HG03571 (cell line): ENCODE measurements around the gene SPACA1.
"Not testable (repeated sequence)": the region's sequence is repeated elsewhere in the genome, so short reads cannot be mapped to it uniquely, and the experiment has no call there.

ENCODE experiments used
- ATAC-seq: cut with Tn5 transposase; IDR thresholded peaks from one replicate; pipeline ENCODE4 v1.9.1; 2021; ENCODE audit not compliant: unreplicated experiment

The SPACA1 gene, protein sequence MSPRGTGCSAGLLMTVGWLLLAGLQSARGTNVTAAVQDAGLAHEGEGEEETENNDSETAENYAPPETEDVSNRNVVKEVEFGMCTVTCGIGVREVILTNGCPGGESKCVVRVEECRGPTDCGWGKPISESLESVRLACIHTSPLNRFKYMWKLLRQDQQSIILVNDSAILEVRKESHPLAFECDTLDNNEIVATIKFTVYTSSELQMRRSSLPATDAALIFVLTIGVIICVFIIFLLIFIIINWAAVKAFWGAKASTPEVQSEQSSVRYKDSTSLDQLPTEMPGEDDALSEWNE

DNA sequence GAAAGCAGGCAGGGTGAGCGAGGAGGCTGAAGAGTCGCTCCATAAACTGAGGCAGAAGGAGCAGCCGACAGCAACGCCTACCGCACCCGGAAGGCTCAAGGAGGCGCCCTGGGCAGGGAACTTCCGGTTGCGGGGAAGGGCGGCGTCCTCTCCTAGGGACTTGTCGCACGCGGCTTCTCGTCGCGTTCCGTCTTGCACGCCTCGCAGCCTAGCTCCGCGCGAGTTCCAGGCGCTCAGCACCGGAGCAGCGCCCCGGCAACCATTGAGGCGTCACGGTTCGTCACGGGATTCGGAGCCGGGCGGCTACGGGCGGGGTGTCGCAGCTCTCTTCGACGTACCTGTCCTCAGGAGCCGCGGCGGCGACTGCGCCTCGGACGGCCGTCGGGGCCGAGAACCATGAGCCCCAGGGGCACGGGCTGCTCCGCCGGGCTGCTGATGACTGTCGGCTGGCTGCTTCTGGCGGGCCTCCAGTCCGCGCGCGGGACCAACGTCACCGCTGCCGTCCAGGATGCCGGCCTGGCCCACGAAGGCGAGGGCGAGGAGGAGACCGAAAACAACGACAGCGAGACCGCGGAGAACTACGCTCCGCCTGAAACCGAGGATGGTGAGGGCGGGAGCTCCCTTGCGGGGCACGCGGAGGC is at the start of gene SPACA1:
Gene SPACA1 (plus strand): TSS at position 332 of the 641 bp plus-strand sequence. CDS start 65 bp downstream, at position 397.
- ATAC-seq: no peak

DNA sequence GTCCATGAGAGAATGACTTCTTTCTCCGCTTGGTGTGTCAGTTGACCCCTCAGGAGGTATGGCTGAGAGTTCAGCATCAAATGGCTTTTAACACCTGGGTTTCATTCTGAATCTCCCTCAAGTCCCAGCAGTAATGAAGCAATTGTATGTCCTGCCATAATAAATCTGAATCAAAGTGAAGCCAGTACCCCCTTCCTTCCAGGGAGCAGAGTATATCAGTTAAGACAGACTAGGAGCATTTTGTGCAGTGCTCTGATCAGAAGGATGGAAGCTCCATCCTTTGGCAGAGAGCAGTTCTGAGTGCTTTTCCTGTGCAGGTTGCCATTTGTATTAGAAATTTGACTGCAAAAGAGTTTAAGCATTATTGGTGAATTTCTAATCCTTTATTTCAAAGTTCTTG is 46.9 kb upstream of the SPACA1 start:
- no peak for ATAC-seq

DNA sequence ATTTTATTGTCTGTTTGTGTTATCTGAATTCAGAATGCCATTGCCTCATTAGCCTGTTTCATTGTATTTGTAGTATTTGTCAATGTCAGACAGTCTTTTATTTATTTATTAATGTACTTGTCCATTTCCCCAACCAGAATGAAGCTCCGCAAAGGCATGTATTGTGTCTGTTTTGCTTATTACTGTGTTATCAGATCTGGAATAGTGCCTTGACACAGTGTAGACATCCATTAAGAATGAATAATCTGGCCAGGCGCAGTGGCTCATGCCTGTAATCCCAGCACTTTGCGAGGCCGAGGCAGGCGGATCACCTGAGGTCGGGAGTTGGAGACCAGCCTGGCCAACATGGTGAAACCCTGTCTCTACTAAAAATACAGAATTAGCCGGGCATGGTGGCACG is 46.4 kb upstream of the SPACA1 start:
- not testable (repeated sequence) for ATAC-seq

DNA sequence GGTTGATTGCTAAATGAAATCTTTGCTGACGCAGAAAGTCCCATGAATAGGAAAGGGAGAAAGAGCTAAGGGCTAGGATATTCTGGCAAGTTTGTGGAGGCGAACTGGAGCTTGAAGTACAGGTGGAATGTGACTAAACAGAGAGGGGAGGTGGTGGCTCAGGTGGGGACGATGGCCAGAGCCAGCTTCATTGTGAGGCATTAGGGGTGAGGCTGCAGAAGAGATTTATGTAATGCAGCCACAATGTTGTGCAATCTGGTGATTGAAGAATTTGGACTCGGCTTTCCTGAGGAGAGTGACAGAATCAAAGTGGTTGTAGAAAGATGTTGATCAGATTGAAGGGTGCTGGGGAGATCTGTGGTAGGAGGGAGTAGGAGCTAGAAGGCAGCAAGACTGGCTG is 42.9 kb upstream of the SPACA1 start:
- ATAC-seq: no peak

DNA sequence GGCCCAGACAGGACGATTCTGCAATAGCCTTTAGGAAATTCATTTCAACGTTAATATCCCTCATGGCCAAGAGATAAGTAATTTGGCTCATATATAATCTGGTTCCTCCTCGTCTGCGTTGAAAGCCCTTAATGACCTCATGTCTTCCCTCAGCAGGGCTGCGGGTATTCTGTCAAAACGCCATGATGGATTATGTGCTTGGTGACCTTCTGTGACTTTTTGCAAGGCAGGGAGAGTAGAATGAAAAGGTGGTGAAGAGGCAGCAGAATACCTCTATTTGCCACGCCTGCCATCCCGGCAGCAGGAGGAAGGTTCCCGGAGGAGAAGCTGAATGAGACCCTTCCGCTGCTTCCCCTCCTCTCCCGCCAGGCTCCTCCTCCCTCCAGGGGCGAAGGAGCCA is 41.1 kb upstream of the SPACA1 start:
- ATAC-seq: no peak

DNA sequence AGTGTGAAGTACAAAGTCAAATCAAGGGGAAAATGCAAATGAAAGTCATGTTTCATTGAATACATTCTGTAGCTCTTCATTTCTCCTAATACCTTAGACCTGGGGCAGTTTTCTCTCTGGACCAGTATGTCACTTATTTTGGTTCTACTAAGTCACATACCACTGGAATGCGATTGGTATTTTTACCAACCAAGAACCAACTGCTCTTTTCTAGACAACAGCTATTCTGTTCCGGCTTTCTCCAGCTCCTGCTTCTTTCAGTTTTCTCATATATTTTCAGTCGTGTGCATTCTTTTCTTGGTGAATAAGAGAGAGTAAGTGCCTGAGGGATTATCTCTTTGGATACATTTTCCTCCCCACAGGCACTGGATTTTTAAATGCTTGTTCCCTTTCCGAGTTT is 39.2 kb upstream of the SPACA1 start:
- no peak for ATAC-seq

DNA sequence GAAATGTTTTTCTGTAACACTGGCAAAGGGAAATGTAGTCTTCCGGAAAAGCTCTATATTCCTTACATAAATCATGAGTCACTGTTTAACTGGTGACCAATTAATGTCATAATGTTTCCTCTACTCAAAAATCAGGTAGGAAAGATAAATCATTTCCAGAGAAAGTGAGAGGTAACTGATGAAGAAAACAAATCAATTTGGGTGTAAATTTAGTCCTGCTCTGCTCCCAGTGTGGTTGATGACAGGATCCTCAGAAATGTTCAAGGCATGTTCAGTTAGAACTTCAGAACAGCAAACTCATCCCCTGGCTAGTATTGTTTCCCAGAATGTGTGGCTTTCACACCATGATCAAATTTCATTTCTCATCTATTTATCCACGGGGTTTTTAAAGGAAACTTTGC is 38.8 kb upstream of the SPACA1 start:
- ATAC-seq: no peak

DNA sequence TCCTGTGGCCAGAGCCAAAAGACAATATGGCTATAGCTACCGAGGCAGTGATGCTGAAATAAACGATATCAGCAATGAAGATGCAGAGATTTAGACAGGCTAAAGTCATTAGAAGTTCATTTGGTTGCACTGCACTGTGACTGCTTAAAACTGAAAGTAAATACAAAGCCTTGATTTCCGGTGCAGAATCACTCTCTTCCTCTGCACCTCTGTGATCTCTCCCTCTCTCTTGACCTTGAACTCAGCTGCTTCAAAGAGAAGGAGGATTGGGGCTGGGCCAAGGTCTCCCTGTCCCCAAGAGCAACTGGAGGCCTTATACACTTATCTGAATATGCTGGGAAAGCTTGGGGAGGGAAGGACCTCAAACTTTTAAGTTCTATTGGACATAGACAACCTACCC is 34.6 kb upstream of the SPACA1 start:
- no peak for ATAC-seq

DNA sequence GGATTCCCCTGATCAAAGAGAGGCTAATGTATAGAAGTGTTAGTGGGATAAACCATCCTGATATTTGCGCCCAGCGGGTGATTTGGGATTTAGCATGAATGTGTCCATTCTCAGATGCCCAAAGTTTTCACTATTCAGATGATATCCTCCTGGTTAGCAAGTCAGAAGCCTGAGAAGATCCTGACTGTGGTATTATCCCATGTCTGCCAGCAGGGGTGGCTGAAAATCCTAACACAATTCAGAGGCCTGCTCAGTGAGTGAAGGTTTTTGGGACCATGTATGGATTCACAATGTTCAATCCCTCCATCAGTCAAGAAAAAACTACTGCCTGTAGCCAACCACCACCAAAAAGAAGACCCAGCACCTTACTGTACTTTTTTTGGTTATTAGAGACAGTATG is 34.1 kb upstream of the SPACA1 start:
- ATAC-seq: no peak

DNA sequence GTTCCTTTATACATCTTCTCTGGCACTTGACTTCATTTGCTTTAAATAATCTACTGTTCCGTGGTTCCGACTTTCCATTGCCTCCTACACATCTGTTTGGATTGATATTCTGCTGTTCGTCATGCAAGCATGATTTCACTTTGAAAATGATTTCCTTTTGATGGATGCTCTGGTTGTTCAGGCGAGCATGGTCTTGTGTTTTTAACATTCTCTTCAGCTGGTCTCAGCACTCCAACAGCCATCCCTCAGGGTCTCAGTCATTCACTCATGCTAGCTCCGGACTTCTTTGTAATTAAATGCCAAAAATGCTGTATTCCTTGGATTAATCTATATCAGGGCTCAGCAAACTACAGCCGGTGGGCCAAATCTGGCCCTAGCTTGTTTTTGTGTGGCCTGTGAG is 27.2 kb upstream of the SPACA1 start:
- no peak for ATAC-seq

DNA sequence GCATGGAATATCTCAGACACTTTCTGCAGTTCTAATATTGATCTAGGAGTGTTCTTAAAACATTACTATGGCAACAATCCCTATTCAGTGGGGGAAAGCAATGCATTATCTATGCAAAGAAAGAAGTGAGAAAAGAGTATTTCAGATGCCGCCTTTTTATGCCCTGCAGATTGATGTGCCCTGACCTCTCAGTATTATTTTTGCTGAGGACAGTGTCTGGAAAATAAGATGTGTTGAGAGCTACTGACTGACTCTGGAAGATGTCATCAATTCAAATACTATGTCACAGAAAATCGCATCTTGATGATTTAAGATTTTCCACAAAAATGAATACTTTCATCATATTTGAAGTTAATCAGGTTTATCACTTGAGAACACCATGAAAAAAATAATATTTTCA is 22.9 kb upstream of the SPACA1 start:
- no peak for ATAC-seq

DNA sequence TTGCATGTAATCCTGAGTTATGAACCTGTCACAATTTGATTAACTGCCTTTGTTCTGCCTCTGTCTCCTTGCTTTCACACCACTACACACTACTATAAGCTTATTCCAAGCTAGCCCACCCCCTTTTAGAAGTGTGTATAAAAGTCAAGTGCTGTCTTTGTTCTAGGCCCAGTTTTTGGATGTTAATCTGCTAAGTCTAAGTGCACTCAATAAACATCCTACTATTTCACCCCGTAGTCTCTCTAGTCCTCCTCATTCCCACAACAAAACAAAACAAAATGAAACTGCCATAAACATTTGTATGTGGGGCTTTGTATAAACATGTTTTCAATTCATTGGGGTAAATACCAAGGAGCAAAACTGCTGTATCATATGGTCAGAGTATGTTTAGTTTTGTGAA is 16.1 kb upstream of the SPACA1 start:
- ATAC-seq: no peak

DNA sequence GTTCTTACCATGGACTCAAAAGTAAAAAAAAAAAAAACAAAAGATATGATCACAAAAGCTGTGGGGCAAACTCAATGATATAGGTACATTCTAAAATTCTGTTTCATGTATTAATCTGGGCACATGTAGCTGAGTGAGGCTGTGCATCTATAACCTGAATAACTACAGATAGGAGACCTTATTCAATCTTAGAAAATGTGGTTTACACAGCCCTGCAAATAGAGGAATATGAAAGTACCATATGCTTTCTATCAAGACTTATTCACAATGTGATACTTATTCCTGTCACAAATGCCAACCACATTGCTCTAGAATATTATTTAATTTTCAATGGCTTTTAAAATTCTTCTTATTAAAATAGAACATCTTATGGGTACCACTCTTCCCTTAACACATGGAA is 3.1 kb upstream of the SPACA1 start:
- no peak for ATAC-seq

DNA sequence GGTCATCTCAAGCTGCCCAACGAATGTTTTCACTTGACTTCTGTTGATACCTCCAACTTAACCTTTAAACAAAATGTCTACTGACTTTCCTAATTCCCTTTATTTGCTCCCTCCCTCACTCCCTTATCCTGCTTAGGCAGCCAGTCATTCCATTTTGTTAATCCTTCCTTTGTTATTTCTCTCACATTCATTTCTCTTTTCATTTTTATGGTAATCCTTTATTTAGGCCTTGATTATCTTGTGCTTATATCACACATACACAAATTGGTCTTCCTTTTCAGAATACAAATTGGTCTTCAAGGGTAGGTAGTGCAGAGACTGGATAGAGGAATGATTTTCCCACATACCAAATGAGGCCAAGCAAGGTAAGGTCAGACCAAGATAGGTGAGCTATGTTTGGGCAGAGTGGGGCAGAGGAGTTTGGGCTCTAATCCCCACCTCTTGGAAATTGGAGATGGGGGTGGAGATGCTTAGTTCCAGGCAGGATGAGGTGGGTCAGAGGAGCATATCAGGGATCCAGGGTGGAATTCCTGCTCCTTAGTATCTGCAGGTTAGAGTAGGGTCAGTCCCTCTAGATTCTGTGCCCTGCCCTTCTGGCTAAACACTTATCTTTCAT is 2.0 kb upstream of the SPACA1 start:
- ATAC-seq: no peak

DNA sequence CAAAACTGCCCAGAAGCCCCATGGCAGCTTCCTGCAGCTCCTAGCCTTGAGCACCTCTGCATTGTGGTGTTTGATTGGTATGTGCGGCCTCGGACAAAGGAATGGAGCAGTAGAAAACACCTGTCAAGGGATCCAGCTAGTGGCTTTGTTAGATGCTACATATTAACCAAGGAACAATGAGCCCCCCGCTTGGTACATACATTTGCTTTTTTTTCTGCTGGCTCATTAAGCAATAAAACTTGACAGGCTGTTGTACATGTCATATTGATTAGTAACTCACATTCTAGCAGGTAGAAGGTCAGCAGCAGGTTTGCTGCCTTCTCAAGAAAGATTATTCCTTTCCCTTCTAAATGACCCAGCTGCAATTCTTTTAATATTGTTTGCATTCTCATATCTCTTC is 937 bp downstream of the SPACA1 start:
- ATAC-seq: no peak

DNA sequence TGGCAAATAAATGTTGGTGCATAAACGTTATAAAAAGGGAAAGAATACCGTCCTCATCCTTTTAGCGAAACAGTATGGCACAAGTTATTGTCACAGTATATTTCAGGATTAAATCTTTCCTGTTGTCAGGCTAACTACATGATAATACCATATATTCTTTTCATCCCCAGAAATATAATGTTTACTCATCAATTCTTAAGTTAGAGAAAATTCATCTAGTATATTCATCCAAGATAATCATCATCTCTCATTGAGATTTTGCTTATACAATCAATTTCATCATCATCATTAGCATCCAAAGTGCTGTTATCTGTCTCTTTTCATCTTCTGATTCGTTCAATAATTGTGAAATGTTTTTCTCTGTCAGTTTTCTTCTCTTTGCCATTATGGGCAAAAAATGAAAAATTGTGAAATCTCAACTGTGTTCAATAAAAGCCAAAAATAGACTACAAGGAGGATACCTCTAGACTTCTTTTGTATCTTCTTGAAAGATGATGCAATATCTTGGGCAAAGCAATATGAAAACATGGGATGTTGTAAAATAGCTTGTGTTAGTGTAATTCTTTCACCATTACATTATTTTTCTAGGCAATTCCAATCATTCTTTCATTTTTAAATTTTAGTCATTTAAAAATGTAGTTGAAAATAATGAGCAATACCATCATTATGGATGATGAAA is 2.6 kb downstream of the SPACA1 start:
- no peak for ATAC-seq

DNA sequence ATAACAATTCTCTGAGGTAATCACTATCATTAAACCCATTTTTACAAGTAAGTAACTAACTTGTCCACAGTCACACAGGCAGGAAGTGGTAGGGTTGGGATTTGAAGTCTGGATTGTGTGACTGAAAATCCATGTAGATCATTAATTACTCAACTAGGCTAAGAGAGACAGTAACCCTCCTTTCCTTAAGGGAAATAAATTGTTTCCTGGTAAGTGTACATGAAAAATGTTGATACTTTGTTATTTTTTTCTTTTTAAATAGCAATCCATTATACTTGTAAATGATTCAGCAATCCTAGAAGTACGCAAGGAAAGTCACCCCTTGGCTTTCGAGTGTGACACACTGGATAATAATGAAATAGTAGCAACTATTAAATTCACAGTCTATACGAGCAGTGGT is 11.6 kb downstream of the SPACA1 start:
- ATAC-seq: no peak

DNA sequence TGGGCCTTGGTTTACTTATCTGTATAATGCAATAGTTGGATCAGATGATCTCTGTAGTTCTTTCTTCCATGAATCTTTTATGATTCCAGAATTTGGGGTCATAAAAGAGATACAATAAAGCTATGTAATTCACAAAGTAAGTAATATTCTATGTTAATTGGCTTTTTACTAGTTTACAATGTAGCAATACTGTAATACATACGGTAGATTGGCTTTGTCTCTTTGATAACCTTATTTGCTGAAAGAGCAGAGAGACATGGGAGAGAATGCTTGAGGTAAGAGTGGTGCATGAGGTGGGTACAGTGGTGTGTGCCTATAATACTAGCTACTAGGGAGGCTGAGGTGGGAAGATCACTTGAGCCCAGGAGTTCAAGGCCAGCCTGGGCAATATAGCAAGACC is 14.7 kb downstream of the SPACA1 start:
- ATAC-seq: no peak

DNA sequence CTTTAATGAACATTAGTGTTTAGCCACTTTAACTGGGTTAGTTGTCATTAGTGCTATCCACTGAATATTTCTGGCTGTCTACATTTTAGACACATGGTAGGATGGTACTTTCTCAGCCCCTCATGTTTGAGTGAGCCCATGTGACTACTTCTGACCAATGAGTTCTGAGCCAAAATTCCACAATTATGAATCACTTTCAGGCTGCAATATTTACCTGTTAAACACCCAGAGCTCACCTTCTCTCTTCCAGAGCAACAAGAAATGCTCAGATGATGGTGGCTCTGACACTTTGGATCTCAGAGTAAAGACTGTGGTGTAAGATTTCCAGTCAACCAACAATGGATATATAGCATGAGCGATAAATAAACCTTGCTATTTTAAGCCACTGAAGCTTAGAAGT is 24.8 kb downstream of the SPACA1 start:
- ATAC-seq: no peak

DNA sequence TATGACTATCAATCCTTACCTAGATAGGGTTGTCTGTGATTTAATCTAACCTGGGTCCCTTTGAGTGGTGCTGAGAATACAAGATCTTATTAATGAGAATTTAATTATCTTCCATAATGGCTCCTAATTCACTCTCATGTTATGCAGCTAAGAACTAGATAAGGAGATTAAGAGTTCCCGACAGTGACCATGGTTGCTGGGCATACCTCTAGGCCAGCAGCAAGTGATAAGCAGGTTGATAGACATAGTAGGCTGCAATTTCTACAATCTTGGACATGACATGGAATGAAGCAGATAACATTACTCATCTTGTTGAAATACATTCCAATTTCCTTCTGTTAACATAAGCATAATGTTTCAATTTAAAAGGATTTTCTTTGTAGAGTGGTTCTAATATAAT is 27.1 kb downstream of the SPACA1 start:
- no peak for ATAC-seq

DNA sequence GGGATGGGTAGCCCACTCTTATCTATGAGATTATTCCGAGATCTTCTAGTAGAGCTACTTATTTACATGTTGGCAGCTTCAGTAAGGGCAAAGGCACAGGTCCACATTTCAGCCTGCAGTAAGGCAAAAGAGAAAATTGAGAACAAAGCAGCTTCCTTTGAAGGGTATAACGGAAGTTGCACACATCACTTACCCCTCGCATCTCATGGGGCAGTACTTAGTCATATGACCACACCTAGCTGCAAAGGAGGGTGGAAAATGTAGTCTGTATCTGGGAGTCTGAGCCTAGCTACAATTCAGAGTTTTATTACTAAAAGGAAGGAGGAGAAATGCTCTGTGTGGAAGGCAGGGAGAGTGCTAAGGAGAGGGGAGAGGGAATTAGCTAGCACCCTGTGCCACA is 29.7 kb downstream of the SPACA1 start:
- no peak for ATAC-seq

DNA sequence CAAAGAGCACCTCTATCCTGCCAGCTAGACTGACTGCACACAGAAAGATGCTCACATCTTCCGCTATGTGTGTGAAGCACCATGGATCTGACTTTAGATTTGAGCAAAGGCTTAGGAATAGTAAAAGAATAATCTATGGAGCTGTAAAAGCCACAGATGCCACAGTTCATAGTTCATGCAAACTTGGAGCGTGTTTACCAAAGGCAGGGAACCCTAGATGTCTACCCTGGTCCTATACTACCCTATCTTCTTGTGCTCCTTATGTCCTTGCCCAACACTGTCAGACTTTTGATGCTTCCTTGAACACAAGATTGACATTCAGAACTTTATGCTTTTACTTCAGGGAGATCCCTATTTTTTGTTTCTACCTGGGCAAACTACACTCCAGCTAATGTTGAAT is 39.2 kb downstream of the SPACA1 start:
- ATAC-seq: no peak
